Measurements from ENCODE around the gene SLC40A1. TPM values are rescaled to one million over a fixed set of nuclear protein-coding genes. Genes with fewer than 3 reads are reported as not detected.
A peak's percentile ranks its signal among the peaks of the same experiment; 100 is the strongest.

SLC40A1 gene
- total and polyA plus RNA-seq, 12 donors = 9.4 to 93.9 (median 46.8) TPM

DNA sequence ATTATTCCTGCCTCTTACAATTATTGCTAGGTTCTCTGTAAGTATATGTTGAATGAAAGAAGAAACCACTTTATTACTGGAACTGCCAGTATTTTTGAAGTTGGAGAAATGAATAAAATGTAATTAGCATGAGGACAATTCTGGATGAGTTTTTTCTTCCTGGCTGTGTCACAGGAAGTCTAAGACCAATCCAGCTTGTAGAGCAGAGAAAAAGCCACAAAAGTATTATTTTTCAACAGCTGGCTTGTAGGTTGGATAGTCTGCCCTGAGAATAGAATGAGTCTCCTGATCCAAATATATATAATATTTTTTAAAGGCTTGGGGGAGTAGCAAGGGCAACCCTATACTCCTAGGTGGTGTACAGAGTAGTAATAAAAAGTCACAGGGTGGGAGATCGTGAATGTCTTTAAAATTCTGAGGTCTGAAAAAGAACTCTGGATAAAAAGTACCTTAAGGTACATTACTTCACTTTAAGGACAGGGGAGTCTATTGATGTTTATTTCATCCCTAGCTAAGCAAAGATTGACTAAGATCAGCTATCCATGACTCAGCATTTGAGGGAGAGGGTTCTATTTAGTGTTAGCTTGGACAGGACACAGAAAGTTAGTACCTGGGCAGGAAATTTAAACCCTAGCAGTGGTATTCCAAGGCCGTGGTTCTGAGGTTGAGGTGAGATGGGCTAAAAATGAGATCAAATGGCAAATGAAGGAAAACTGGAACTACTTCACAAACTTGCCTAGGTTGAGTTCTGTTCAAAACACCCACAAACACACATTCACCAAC, 31.7 kb downstream of the SLC40A1 start:
- DNase-seq (no peak), ATAC-seq (peak in 3 of 8 donors; percentile 41 to 50 (median 44))
- Histone ChIP-seq H3K9me3 (no peaks in the 10 kb centered on the region), H3K36me3 (no peaks in the 10 kb centered on the region), H3K4me1 (peaks cover 7 to 82% (median 46%) of the 10 kb centered on the region in 9 donors), H3K27ac (peak overlapping the region in 9 of 10 donors; percentile 3 to 74 (median 61)), H3K4me3 (no peak overlapping the region), H3K27me3 (no peaks in the 10 kb centered on the region)
- intact Hi-C loops (cut with DNase I) = no loop called here
- TF ChIP-seq CTCF (IDR thresholded peaks at IDR 0.05) = no peak
- WGBS, 2 donors = 64 to 78% methylated on average over 2 of the region's 2 CpGs

- WGBS, 2 donors = 13 to 42% methylated on average over 1 of the region's 1 CpG
- no peak for DNase-seq
- Histone ChIP-seq H3K27ac (peak overlapping the region in 3 of 10 donors; percentile 21 to 52 (median 32)), H3K36me3 (no peaks in the 10 kb centered on the region), H3K27me3 (no peaks in the 10 kb centered on the region), H3K4me3 (no peak overlapping the region), H3K9me3 (peaks cover 0 to 5% (median 0%) of the 10 kb centered on the region in 11 donors), H3K4me1 (peaks cover 4 to 53% (median 22%) of the 10 kb centered on the region in 9 donors)
- peak in 7 of 8 donors; percentile 16 to 66 (median 39) for ATAC-seq
- TF ChIP-seq CTCF (IDR thresholded peaks at IDR 0.05) = no peak
- intact Hi-C loops (cut with DNase I) = no loop called here
These were observed 35.2 kb downstream of the SLC40A1 start for GRCh38 chr2:189545418-189545817.

GRCh38 chr2:189544318-189545042, 36.1 kb downstream of the SLC40A1 start:
- no peak for DNase-seq
- Histone ChIP-seq H3K36me3 (no peaks in the 10 kb centered on the region), H3K9me3 (peaks cover 0 to 5% (median 0%) of the 10 kb centered on the region in 11 donors), H3K4me3 (no peak overlapping the region), H3K27ac (peak overlapping the region in 4 of 10 donors; percentile 14 to 52 (median 26)), H3K4me1 (peaks cover 4 to 44% (median 18%) of the 10 kb centered on the region in 9 donors), H3K27me3 (no peaks in the 10 kb centered on the region)
- ATAC-seq = peak in 7 of 8 donors; percentile 44 to 76 (median 63)
- WGBS, 2 donors = 81 to 85% methylated on average over 5 of the region's 5 CpGs
- intact Hi-C loops (cut with DNase I) = no loop called here
- no peak for TF ChIP-seq CTCF (IDR thresholded peaks at IDR 0.05)

- ATAC-seq = no peak
- Histone ChIP-seq H3K4me1 (peaks cover under 1 to 33% (median 11%) of the 10 kb centered on the region in 9 donors), H3K4me3 (no peak overlapping the region), H3K36me3 (no peaks in the 10 kb centered on the region), H3K9me3 (peaks cover 0 to 5% (median 0%) of the 10 kb centered on the region in 11 donors), H3K27me3 (no peaks in the 10 kb centered on the region), H3K27ac (no peak overlapping the region)
- intact Hi-C loops (cut with DNase I) = no loop called here
- no peak for TF ChIP-seq CTCF (IDR thresholded peaks at IDR 0.05)
- DNase-seq = no peak
- 100% methylated on average over 1 of the region's 1 CpG for WGBS, 2 donors
These were observed 37.2 kb downstream of the SLC40A1 start for GRCh38 chr2:189543367-189543766.

Data from heart right ventricle (tissue), 16 donors.